BLaER1 treated with 17β-estradiol and CSF1 and Interleukin-3, amounts not matched to agents 10 nM and 100 nM (cell line): ENCODE measurements around the gene GABRB2.

Source experiments
- H3K27ac ChIP-seq, 11 experiments: shearing (Covaris generic); formaldehyde crosslinking; 2 replicates each; pipeline ENCODE4 v1.8.1; 2022
- H3K27me3 ChIP-seq, 11 experiments: shearing (Covaris generic); formaldehyde crosslinking; 2 replicates each; pipeline ENCODE4 v1.8.1; 2022
- H3K36me3 ChIP-seq, 11 experiments: shearing (Covaris generic); formaldehyde crosslinking; 2 replicates each; pipeline ENCODE4 v1.8.1; 2022
- H3K4me1 ChIP-seq, 10 experiments: shearing (Covaris generic); formaldehyde crosslinking; 2 replicates each; pipeline ENCODE4 v1.8.1; 2022
- H3K4me2 ChIP-seq, 11 experiments: shearing (Covaris generic); formaldehyde crosslinking; 2 replicates each; pipeline ENCODE4 v1.8.1; 2022
- H3K4me3 ChIP-seq, 10 experiments: shearing (Covaris generic); formaldehyde crosslinking; 2 replicates each; pipeline ENCODE4 v1.8.1; 2022
- H3K9ac ChIP-seq, 11 experiments: shearing (Covaris generic); formaldehyde crosslinking; 2 replicates each; pipeline ENCODE4 v1.8.1; 2022
- H3K9me3 ChIP-seq, 11 experiments: shearing (Covaris generic); formaldehyde crosslinking; replicated peaks in 1 of 11; 2 replicates each; pipeline ENCODE4 v1.8.1; 2022
- H4K20me1 ChIP-seq, 11 experiments: shearing (Covaris generic); formaldehyde crosslinking; 2 replicates each; pipeline ENCODE4 v1.8.1; 2022
- Cebpa-rat ChIP-seq, 11 experiments: shearing (Covaris generic); IDR thresholded peaks; 2 replicates each; pipeline ENCODE4 v1.8.1; 2022

The GABRB2 gene

GRCh38 chr5:161406880-161407279, 139.6 kb downstream of the GABRB2 start:
- H3K4me1 ChIP-seq, result peaks cover 0 to 4% (median 0%) of the 10 kb centered on the region in 10 experiments; a peak in 1 of 20 replicates
- TF ChIP-seq Cebpa-rat (IDR thresholded peaks at IDR 0.05), result no peak
- no peaks in the 10 kb centered on the region for H3K36me3 ChIP-seq
- no peak overlapping the region for H3K4me2 ChIP-seq
- H3K27me3 ChIP-seq, result no peaks in the 10 kb centered on the region
- H3K27ac ChIP-seq, result no peak overlapping the region
- H3K4me3 ChIP-seq, result no peak overlapping the region
- no peak overlapping the region for H3K9ac ChIP-seq
- no peaks in the 10 kb centered on the region for H4K20me1 ChIP-seq
- no peaks in the 10 kb centered on the region for H3K9me3 ChIP-seq

- no peaks in the 10 kb centered on the region for H3K36me3 ChIP-seq
- peak overlapping the region in 1 of 11 experiments; percentile 12; a peak in 1 of 22 replicates for H3K4me2 ChIP-seq
- no peak overlapping the region for H3K27ac ChIP-seq
- no peak for TF ChIP-seq Cebpa-rat (IDR thresholded peaks at IDR 0.05)
- no peaks in the 10 kb centered on the region for H3K9me3 ChIP-seq
- H3K27me3 ChIP-seq, result no peaks in the 10 kb centered on the region
- H4K20me1 ChIP-seq, result no peaks in the 10 kb centered on the region
- H3K4me1 ChIP-seq, result peaks cover 0 to 6% (median 0%) of the 10 kb centered on the region in 10 experiments; a peak in 2 of 20 replicates
- H3K4me3 ChIP-seq, result no peak overlapping the region
- H3K9ac ChIP-seq, result no peak overlapping the region
Measured at GRCh38 chr5:161403996-161404395, 142.5 kb downstream of the GABRB2 start.

GRCh38 chr5:161403121-161403520, 143.4 kb downstream of the GABRB2 start:
- Histone ChIP-seq H3K4me3 (no peak overlapping the region), H3K4me2 (peak overlapping the region in 1 of 11 experiments; percentile 0; a peak in 1 of 22 replicates), H3K27ac (no peak overlapping the region), H4K20me1 (no peaks in the 10 kb centered on the region), H3K9ac (no peak overlapping the region), H3K27me3 (no peaks in the 10 kb centered on the region), H3K36me3 (no peaks in the 10 kb centered on the region), H3K9me3 (no peaks in the 10 kb centered on the region), H3K4me1 (peaks cover 0 to 6% (median 0%) of the 10 kb centered on the region in 10 experiments; a peak in 2 of 20 replicates)
- TF ChIP-seq Cebpa-rat (IDR thresholded peaks at IDR 0.05), result no peak

GRCh38 chr5:161400583-161400982, 145.9 kb downstream of the GABRB2 start:
- Histone ChIP-seq H3K9me3 (no peaks in the 10 kb centered on the region), H3K27ac (no peak overlapping the region), H3K27me3 (no peaks in the 10 kb centered on the region), H3K4me3 (no peak overlapping the region), H4K20me1 (no peaks in the 10 kb centered on the region), H3K4me1 (peaks cover 0 to 8% (median 0%) of the 10 kb centered on the region in 10 experiments; a peak in 5 of 20 replicates), H3K9ac (no peak overlapping the region), H3K36me3 (no peaks in the 10 kb centered on the region), H3K4me2 (no peak overlapping the region)
- TF ChIP-seq Cebpa-rat (IDR thresholded peaks at IDR 0.05), result no peak

- Histone ChIP-seq H3K4me2 (peak overlapping the region in 4 of 11 experiments; percentile 2 to 22 (median 17); a peak in 3 of 22 replicates), H3K9ac (no peak overlapping the region), H3K9me3 (no peaks in the 10 kb centered on the region), H4K20me1 (no peaks in the 10 kb centered on the region), H3K27ac (no peak overlapping the region), H3K36me3 (no peaks in the 10 kb centered on the region), H3K4me1 (peaks cover 0 to 12% (median 0%) of the 10 kb centered on the region in 10 experiments; a peak in 5 of 20 replicates), H3K27me3 (no peaks in the 10 kb centered on the region), H3K4me3 (no peak overlapping the region)
- no peak for TF ChIP-seq Cebpa-rat (IDR thresholded peaks at IDR 0.05)
Measured at GRCh38 chr5:161399996-161400562, 146.4 kb downstream of the GABRB2 start.

GRCh38 chr5:161397448-161397847, 149.1 kb downstream of the GABRB2 start:
- no peaks in the 10 kb centered on the region for H3K36me3 ChIP-seq
- no peak overlapping the region for H3K4me3 ChIP-seq
- no peaks in the 10 kb centered on the region for H4K20me1 ChIP-seq
- TF ChIP-seq Cebpa-rat (IDR thresholded peaks at IDR 0.05), result no peak
- H3K9me3 ChIP-seq, result no peaks in the 10 kb centered on the region
- H3K9ac ChIP-seq, result no peak overlapping the region
- H3K27ac ChIP-seq, result no peak overlapping the region
- no peaks in the 10 kb centered on the region for H3K27me3 ChIP-seq
- peaks cover 0 to 16% (median 0%) of the 10 kb centered on the region in 10 experiments; a peak in 4 of 20 replicates for H3K4me1 ChIP-seq
- no peak overlapping the region for H3K4me2 ChIP-seq

- peak overlapping the region in 1 of 11 experiments; percentile 24; a peak in 1 of 22 replicates for H3K4me2 ChIP-seq
- no peak overlapping the region for H3K4me3 ChIP-seq
- H3K27ac ChIP-seq, result no peak overlapping the region
- peaks cover 0 to 16% (median 0%) of the 10 kb centered on the region in 10 experiments; a peak in 4 of 20 replicates for H3K4me1 ChIP-seq
- TF ChIP-seq Cebpa-rat (IDR thresholded peaks at IDR 0.05), result no peak
- no peaks in the 10 kb centered on the region for H3K9me3 ChIP-seq
- H3K36me3 ChIP-seq, result no peaks in the 10 kb centered on the region
- H3K9ac ChIP-seq, result no peak overlapping the region
- H4K20me1 ChIP-seq, result no peaks in the 10 kb centered on the region
- H3K27me3 ChIP-seq, result no peaks in the 10 kb centered on the region
Measured at GRCh38 chr5:161396171-161396570, 150.4 kb downstream of the GABRB2 start.

- Histone ChIP-seq H3K4me1 (peaks cover 0 to 16% (median 0%) of the 10 kb centered on the region in 10 experiments; a peak in 3 of 20 replicates), H3K4me3 (no peak overlapping the region), H3K4me2 (no peak overlapping the region), H3K27ac (no peak overlapping the region), H3K27me3 (no peaks in the 10 kb centered on the region), H3K36me3 (no peaks in the 10 kb centered on the region), H3K9me3 (no peaks in the 10 kb centered on the region), H3K9ac (no peak overlapping the region), H4K20me1 (no peaks in the 10 kb centered on the region)
- no peak for TF ChIP-seq Cebpa-rat (IDR thresholded peaks at IDR 0.05)
Measured at GRCh38 chr5:161391724-161392123, 154.8 kb downstream of the GABRB2 start.

GRCh38 chr5:161391016-161391415, 155.5 kb downstream of the GABRB2 start:
- Histone ChIP-seq H3K9ac (no peak overlapping the region), H4K20me1 (no peaks in the 10 kb centered on the region), H3K36me3 (no peaks in the 10 kb centered on the region), H3K9me3 (no peaks in the 10 kb centered on the region), H3K4me3 (no peak overlapping the region), H3K4me2 (no peak overlapping the region), H3K4me1 (peaks cover 0 to 13% (median 0%) of the 10 kb centered on the region in 10 experiments; a peak in 3 of 20 replicates), H3K27me3 (no peaks in the 10 kb centered on the region), H3K27ac (no peak overlapping the region)
- no peak for TF ChIP-seq Cebpa-rat (IDR thresholded peaks at IDR 0.05)

GRCh38 chr5:161387121-161387520, 159.4 kb downstream of the GABRB2 start:
- Histone ChIP-seq H3K36me3 (no peaks in the 10 kb centered on the region), H4K20me1 (no peaks in the 10 kb centered on the region), H3K27me3 (no peaks in the 10 kb centered on the region), H3K9ac (no peak overlapping the region), H3K27ac (no peak overlapping the region), H3K9me3 (no peaks in the 10 kb centered on the region), H3K4me3 (no peak overlapping the region), H3K4me1 (no peaks in the 10 kb centered on the region), H3K4me2 (no peak overlapping the region)
- TF ChIP-seq Cebpa-rat (IDR thresholded peaks at IDR 0.05), result no peak
